B cell (primary cell): ENCODE measurements around the gene SYT17. TPM values are rescaled to one million over a fixed set of nuclear protein-coding genes. Genes with fewer than 3 reads are reported as not detected.

Experiments used
- ATAC-seq: fragments of 200-7000 bp; cut with Tn5 transposase; one replicate; pipeline ENCODE4 v1.10.0; 2021; ENCODE audit warnings: low read depth, mild to moderate bottlenecking, moderate number of reproducible peaks, moderate library complexity
- CTCF ChIA-PET: fragments of 350-600 bp; sonication (Branson Sonifier 250); formaldehyde crosslinking; loops from one replicate; lab custom pipeline; 2021; ENCODE audit warnings: antibody characterized with exemption, inconsistent platforms; lab: Charles Lee
- POLR2A ChIA-PET: fragments of 350-600 bp; sonication (Branson Sonifier 250); formaldehyde crosslinking; loops from one replicate; lab custom pipeline; 2021; ENCODE audit warnings: antibody characterized with exemption; lab: Charles Lee
- DNase-seq: peaks from one replicate; pipeline ENCODE4 v3.0.0; 2013
- H2AFZ ChIP-seq: 2 replicates; pipeline ENCODE4 v1.6.1; 2012; ENCODE audit warnings: mild to moderate bottlenecking, low read depth, low read length; ENCODE audit not compliant: insufficient read depth, poor library complexity, severe bottlenecking
- H3K27ac ChIP-seq, 2 donors: 1 replicate in 1 of 2; 2 replicates in 1 of 2; pipeline ENCODE4 v1.5.1; 2012 to 2013; ENCODE audit warnings: low read length in 2 of 2, mild to moderate bottlenecking in 2 of 2, moderate library complexity in 1 of 2
- H3K27me3 ChIP-seq, 4 experiments: fragments of 200-600 bp in 1 of 4; sonication (generic) in 1 of 4; replicated peaks in 1 of 4; 1 replicate in 2 of 4; 2 replicates in 2 of 4; pipeline versions ENCODE4 v1.6.1 to v1.7.0; 2013 to 2016; ENCODE audit warnings: low read length in 3 of 4, mild to moderate bottlenecking in 2 of 4, mixed read lengths in 1 of 4, moderate library complexity in 1 of 4; ENCODE audit not compliant: insufficient read depth in 4 of 4, control insufficient read depth in 3 of 4; ENCODE audit errors: control extremely low read depth in 1 of 4
- H3K36me3 ChIP-seq, 2 experiments: replicated peaks in 1 of 2; 1 replicate in 1 of 2; 2 replicates in 1 of 2; pipeline versions ENCODE4 v1.6.1 to v1.7.1; 2013; ENCODE audit warnings: low read length in 1 of 2; ENCODE audit not compliant: insufficient read depth in 2 of 2, control insufficient read depth in 1 of 2; ENCODE audit errors: control extremely low read depth in 1 of 2, extremely low read depth in 1 of 2
- H3K4me1 ChIP-seq, 2 donors: fragments of 200-600 bp in 1 of 2; sonication (generic) in 1 of 2; 1 replicate in 1 of 2; 2 replicates in 1 of 2; pipeline versions ENCODE4 v1.5.1 to v1.6.1; 2013 to 2017; ENCODE audit warnings: low read length in 2 of 2; ENCODE audit not compliant: control insufficient read depth in 2 of 2, insufficient read depth in 2 of 2
- H3K4me2 ChIP-seq: replicated peaks from 2 replicates; pipeline ENCODE3; 2012; ENCODE audit warnings: mild to moderate bottlenecking, low read depth, low read length; ENCODE audit not compliant: poor library complexity, severe bottlenecking
- H3K4me3 ChIP-seq, 5 experiments: fragments of 200-600 bp in 1 of 5; sonication (generic) in 1 of 5; 1 replicate in 3 of 5; 2 replicates in 2 of 5; pipeline versions ENCODE4 v1.5.1 to v1.7.0; 2011 to 2016; ENCODE audit warnings: low read length in 4 of 5, mild to moderate bottlenecking in 4 of 5, low read depth in 2 of 5, control low read depth in 1 of 5, moderate library complexity in 1 of 5; ENCODE audit not compliant: insufficient read depth in 1 of 5; ENCODE audit errors: control extremely low read depth in 1 of 5, extremely low read depth in 1 of 5
- H3K79me2 ChIP-seq: fragments of 200-600 bp; sonication (generic); one replicate; pipeline ENCODE4 v1.6.0; 2016; ENCODE audit warnings: low read length; ENCODE audit not compliant: control insufficient read depth, insufficient read depth
- H3K9ac ChIP-seq: fragments of 200-600 bp; sonication (generic); 2 replicates; pipeline ENCODE4 v1.6.1; 2017; ENCODE audit warnings: mild to moderate bottlenecking, low read length, moderate library complexity
- H3K9me3 ChIP-seq, 3 donors: one replicate each; pipeline versions ENCODE4 v1.6.1 to v1.7.1; 2013; ENCODE audit warnings: low read length in 2 of 3; ENCODE audit not compliant: control insufficient read depth in 2 of 3, insufficient read depth in 1 of 3; ENCODE audit errors: control extremely low read depth in 1 of 3
- H4K20me1 ChIP-seq: 2 replicates; pipeline ENCODE4 v1.6.0; 2012; ENCODE audit warnings: mild to moderate bottlenecking, low read length; ENCODE audit not compliant: insufficient read depth, control insufficient read depth, poor library complexity, severe bottlenecking
- H3K27ac Mint-ChIP-seq: one replicate; pipeline ENCODE4 v1.8.0; 2021; ENCODE audit warnings: mixed read lengths
- H3K27me3 Mint-ChIP-seq: one replicate; pipeline ENCODE4 v1.8.0; 2021; ENCODE audit warnings: mixed read lengths
- H3K4me1 Mint-ChIP-seq: one replicate; pipeline ENCODE4 v1.8.0; 2021; ENCODE audit warnings: mixed read lengths
- H3K4me3 Mint-ChIP-seq: one replicate; pipeline ENCODE4 v1.8.0; 2021; ENCODE audit warnings: mixed read lengths
- H3K9me3 Mint-ChIP-seq: one replicate; pipeline ENCODE4 v1.8.0; 2022; ENCODE audit warnings: mixed read lengths; ENCODE audit not compliant: insufficient read depth
- EZH2 ChIP-seq: IDR thresholded peaks from 2 replicates; pipeline ENCODE4 v1.6.1; 2012; ENCODE audit warnings: borderline replicate concordance, low read depth, mild to moderate bottlenecking, moderate library complexity, low read length; ENCODE audit not compliant: insufficient read depth, poor library complexity, severe bottlenecking
- WGBS: methylation state at CpG from one replicate; pipeline ENCODE4 v1.1.5; 2013; ENCODE audit warnings: missing lambda C conversion rate; ENCODE audit not compliant: insufficient coverage; 5-methylcytosine and 5-hydroxymethylcytosine counted together
- intact Hi-C: fragments of 100-400 bp; cut with micrococcal nuclease; formaldehyde crosslinking; loops from one replicate; pipeline ENCODE4 v1.10.0; 2022
- polyA plus RNA-seq: library from polyadenylated mRNA; depleted of rRNA; stranded (reverse); fragments of >200 nt; gene quantifications from 2 replicates; pipeline ENCODE4 v1.2.3, GENCODE V29; 2012
- total RNA-seq, 2 donors: library from RNA; stranded (reverse); fragments of 120-200 nt in 1 of 2; gene quantifications; 1 replicate in 1 of 2; 2 replicates in 1 of 2; pipeline versions ENCODE4 v1.2.3 to v1.2.4, GENCODE V29; 2013 to 2022
- TF ChIP-seq, protein P1 (sequence below): fragments of 200-600 bp; IDR thresholded peaks from one replicate; pipeline ENCODE4 v1.8.0; 2022; ENCODE audit warnings: antibody characterized with exemption, mild to moderate bottlenecking

The SYT17 gene
- total and polyA plus RNA-seq, 2 donors (not counting 1 experiment from before 2014, with no cell fraction given) = 24.9 to 27.7 TPM

DNA sequence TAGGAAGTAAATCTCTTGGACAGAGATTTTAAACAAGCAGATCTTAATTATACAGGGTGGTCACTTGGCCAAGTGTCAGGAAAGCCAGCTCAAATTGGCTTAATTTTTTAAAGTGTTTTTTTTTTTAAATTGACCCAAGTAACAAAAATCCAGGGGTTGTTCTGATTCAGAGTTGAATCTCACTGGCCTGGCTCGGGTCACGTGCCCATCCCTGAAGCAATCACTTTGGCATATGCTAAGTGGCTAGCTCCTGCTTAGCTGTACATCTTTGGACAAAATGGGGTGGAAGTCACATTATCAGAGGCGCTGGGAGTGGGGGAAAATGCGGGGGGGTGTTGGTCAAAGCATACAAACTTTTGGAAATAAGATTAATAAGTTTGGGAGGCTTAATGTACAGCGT, 141.1 kb downstream of the SYT17 start:
- CTCF ChIA-PET = no interaction called here

DNA sequence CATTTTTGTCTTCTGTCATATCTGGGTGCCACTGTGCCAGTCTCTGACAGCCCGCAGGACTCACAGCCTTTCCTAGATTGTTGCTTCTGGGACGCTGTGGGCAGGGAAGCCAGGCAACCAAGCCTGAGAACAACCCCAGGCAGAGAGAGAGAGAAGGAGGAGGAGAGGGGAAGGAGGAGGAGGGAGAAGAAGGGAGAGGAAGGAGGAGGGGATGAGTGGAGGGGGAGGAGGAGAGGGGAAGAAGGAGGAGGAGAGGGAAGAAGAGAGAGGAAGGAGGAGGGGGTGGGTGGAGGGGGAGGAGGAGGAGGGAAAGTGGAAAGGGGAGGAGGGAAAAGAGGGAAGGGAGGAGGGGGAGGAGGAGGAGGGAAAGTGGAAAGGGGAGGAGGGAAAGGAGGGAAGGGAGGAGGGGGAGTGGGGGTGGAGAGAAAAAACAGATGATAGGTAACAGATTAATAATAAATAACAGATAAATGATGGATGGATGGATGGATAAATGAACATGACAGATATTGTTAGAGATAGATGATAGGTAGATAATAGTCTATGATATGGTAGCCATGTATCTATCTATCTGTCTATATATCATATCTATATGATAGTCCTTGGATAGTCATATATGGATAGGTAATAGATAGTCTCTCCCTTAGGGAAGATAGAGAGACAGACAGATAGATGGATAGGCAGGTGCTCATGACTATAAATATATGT, 146.8 kb downstream of the SYT17 start:
- no peak for DNase-seq
- TF ChIP-seq, protein P1, sequence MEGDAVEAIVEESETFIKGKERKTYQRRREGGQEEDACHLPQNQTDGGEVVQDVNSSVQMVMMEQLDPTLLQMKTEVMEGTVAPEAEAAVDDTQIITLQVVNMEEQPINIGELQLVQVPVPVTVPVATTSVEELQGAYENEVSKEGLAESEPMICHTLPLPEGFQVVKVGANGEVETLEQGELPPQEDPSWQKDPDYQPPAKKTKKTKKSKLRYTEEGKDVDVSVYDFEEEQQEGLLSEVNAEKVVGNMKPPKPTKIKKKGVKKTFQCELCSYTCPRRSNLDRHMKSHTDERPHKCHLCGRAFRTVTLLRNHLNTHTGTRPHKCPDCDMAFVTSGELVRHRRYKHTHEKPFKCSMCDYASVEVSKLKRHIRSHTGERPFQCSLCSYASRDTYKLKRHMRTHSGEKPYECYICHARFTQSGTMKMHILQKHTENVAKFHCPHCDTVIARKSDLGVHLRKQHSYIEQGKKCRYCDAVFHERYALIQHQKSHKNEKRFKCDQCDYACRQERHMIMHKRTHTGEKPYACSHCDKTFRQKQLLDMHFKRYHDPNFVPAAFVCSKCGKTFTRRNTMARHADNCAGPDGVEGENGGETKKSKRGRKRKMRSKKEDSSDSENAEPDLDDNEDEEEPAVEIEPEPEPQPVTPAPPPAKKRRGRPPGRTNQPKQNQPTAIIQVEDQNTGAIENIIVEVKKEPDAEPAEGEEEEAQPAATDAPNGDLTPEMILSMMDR = no peak
- TF ChIP-seq EZH2 = no peak
- H3K4me1 Mint-ChIP-seq = no peaks in the 10 kb centered on the region

More for the DNA sequence above, 141.1 kb downstream of the SYT17 start:
- TF ChIP-seq, protein P1 = no peak
- no peak for TF ChIP-seq EZH2
- intact Hi-C loops = no loop called here
- no peak overlapping the region for H3K27ac ChIP-seq
- H3K27me3 ChIP-seq = peaks cover 0 to 6% (median 0%) of the 10 kb centered on the region in 4 experiments
- ATAC-seq (no peak), DNase-seq (no peak)
- H3K4me1 ChIP-seq = no peaks in the 10 kb centered on the region
- no peaks in the 10 kb centered on the region for H4K20me1 ChIP-seq
- POLR2A ChIA-PET = no interaction called here
- H3K9ac ChIP-seq = no peak overlapping the region
- H3K27me3 Mint-ChIP-seq = peaks cover 3% of the 10 kb centered on the region
- no peak overlapping the region for H3K4me2 ChIP-seq
- H3K79me2 ChIP-seq = no peaks in the 10 kb centered on the region
- WGBS = 82% methylated on average over 5 of the region's 5 CpGs
- peaks cover 2% of the 10 kb centered on the region for H3K9me3 Mint-ChIP-seq
- H3K4me3 ChIP-seq = no peak overlapping the region
- H3K9me3 ChIP-seq = no peaks in the 10 kb centered on the region
- no peak overlapping the region for H2AFZ ChIP-seq
- no peak overlapping the region for H3K4me3 Mint-ChIP-seq
- peaks cover 2% of the 10 kb centered on the region for H3K4me1 Mint-ChIP-seq
- no peak overlapping the region for H3K27ac Mint-ChIP-seq
- no peaks in the 10 kb centered on the region for H3K36me3 ChIP-seq

More for the DNA sequence above, 146.8 kb downstream of the SYT17 start:
- Histone ChIP-seq H4K20me1 (no peaks in the 10 kb centered on the region), H3K36me3 (no peaks in the 10 kb centered on the region), H3K9ac (no peak overlapping the region), H3K27me3 (no peaks in the 10 kb centered on the region), H3K9me3 (no peaks in the 10 kb centered on the region), H3K4me2 (no peak overlapping the region), H3K27ac (no peak overlapping the region), H3K4me1 (no peaks in the 10 kb centered on the region), H3K4me3 (no peak overlapping the region), H3K79me2 (no peaks in the 10 kb centered on the region), H2AFZ (no peak overlapping the region)
- ChIA-PET CTCF (interaction anchor here (1.2 kb wide), 1 partner anchor 105 kb away, joined by 4 read pairs; no protein-coding TSS in a partner anchor), POLR2A (no interaction called here)
- WGBS = 96% methylated on average over 2 of the region's 2 CpGs
- intact Hi-C loops = no loop called here
- H3K27me3 Mint-ChIP-seq = peaks cover 4% of the 10 kb centered on the region
- H3K27ac Mint-ChIP-seq = no peak overlapping the region
- no peaks in the 10 kb centered on the region for H3K9me3 Mint-ChIP-seq
- ATAC-seq = no peak
- H3K4me3 Mint-ChIP-seq = no peak overlapping the region
